COR-L47 (cell line): ENCODE measurements around the gene SERPINB12.

Source experiments
- DNase-seq: peaks from one replicate; lab custom pipeline; 2025; lab: John Stamatoyannopoulos, UW

Gene SERPINB12

GRCh38 chr18:63603355-63603754, 61.2 kb downstream of the SERPINB12 start:
- no peak for DNase-seq

GRCh38 chr18:63603772-63604171, 61.6 kb downstream of the SERPINB12 start:
- DNase-seq = no peak

- DNase-seq = no peak
Observed at GRCh38 chr18:63604791-63605567, 62.8 kb downstream of the SERPINB12 start.

- no peak for DNase-seq
Observed at GRCh38 chr18:63606526-63606925, 64.4 kb downstream of the SERPINB12 start.

- DNase-seq = no peak
Observed at GRCh38 chr18:63613420-63613819, 71.3 kb downstream of the SERPINB12 start.

- peak; percentile 85 for DNase-seq
Observed at GRCh38 chr18:63617049-63617914, 75.1 kb downstream of the SERPINB12 start.

- DNase-seq = no peak
Observed at GRCh38 chr18:63617915-63618234, 75.7 kb downstream of the SERPINB12 start.
